Adrenal gland (tissue), 5 donors: ENCODE data around the gene PLEKHN1.

Source experiments
- POLR2A ChIP-seq, 2 donors: fragments of 450-650 bp; IDR thresholded peaks; one replicate each; pipeline ENCODE4 v1.6.1; 2017; ENCODE audit warnings: antibody characterized with exemption in 2 of 2, mild to moderate bottlenecking in 2 of 2, moderate library complexity in 1 of 2
- TF ChIP-seq, protein P1 (sequence below), 6 experiments: fragments of 450-650 bp in 4 of 6; fragments of 200-600 bp in 2 of 6; sonication (generic) in 1 of 6; IDR thresholded peaks; 1 replicate in 5 of 6; 2 replicates in 1 of 6; pipeline versions ENCODE4 v1.5.1 to v1.8.0; 2016 to 2021; ENCODE audit warnings: antibody characterized with exemption in 6 of 6, mild to moderate bottlenecking in 2 of 6, moderate library complexity in 1 of 6
- donor health status: DM: no; HTN: no; CAD: no.

DNA sequence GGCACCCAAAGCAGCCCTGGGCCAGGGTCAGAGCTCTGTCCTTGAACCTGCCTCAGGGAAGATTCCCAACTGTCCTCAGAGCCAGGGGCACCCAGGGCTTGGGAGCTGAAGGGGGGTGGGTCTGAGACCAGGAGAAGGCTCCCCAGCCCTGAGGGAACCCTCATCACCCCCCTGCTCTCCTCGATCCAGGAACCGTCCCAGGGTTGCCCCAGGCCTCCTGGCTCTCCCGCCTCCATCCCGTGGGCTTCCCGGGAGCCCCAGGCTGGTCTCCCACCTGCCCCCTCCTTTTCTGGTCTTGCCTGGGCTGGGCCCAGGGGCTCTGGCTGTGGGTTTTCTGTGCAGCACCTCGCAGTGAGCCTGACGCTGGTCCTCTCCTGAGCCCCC, 49.2 kb upstream of the PLEKHN1 start:
- TF ChIP-seq, protein P1, sequence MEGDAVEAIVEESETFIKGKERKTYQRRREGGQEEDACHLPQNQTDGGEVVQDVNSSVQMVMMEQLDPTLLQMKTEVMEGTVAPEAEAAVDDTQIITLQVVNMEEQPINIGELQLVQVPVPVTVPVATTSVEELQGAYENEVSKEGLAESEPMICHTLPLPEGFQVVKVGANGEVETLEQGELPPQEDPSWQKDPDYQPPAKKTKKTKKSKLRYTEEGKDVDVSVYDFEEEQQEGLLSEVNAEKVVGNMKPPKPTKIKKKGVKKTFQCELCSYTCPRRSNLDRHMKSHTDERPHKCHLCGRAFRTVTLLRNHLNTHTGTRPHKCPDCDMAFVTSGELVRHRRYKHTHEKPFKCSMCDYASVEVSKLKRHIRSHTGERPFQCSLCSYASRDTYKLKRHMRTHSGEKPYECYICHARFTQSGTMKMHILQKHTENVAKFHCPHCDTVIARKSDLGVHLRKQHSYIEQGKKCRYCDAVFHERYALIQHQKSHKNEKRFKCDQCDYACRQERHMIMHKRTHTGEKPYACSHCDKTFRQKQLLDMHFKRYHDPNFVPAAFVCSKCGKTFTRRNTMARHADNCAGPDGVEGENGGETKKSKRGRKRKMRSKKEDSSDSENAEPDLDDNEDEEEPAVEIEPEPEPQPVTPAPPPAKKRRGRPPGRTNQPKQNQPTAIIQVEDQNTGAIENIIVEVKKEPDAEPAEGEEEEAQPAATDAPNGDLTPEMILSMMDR (IDR thresholded peaks at IDR 0.05): no peak
- TF ChIP-seq POLR2A (IDR thresholded peaks at IDR 0.05): no peak
